ENCODE data around the gene WIPF3.

WIPF3 gene

DNA sequence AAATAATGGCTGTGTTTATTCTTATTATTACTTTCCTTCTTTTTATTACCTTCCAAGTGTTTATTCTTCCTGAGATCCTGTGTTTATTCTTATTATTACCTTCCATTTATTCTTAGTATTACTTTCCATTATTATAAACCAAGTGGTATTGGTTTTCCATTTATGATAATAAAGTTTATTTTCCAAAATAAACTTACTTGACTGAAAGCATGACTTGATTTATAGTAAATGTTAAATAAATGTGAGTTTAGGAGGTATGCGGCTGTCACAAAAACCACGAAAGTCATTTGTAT lies 20.2 kb downstream of the WIPF3 start:
- H3K27me3 ChIP-seq (ENCODE audit: insufficient read depth, poor library complexity, severe bottlenecking), result no peaks in the 10 kb centered on the region
- H3K27ac ChIP-seq (replicated peaks), result no peak overlapping the region
- no peak overlapping the region for H3K4me3 ChIP-seq (replicated peaks; ENCODE audit: insufficient read depth, low read length)
- TF ChIP-seq SPI1 (IDR thresholded peaks at IDR 0.05; ENCODE audit: borderline replicate concordance, low read depth), result no peak
- TF ChIP-seq, protein P1, sequence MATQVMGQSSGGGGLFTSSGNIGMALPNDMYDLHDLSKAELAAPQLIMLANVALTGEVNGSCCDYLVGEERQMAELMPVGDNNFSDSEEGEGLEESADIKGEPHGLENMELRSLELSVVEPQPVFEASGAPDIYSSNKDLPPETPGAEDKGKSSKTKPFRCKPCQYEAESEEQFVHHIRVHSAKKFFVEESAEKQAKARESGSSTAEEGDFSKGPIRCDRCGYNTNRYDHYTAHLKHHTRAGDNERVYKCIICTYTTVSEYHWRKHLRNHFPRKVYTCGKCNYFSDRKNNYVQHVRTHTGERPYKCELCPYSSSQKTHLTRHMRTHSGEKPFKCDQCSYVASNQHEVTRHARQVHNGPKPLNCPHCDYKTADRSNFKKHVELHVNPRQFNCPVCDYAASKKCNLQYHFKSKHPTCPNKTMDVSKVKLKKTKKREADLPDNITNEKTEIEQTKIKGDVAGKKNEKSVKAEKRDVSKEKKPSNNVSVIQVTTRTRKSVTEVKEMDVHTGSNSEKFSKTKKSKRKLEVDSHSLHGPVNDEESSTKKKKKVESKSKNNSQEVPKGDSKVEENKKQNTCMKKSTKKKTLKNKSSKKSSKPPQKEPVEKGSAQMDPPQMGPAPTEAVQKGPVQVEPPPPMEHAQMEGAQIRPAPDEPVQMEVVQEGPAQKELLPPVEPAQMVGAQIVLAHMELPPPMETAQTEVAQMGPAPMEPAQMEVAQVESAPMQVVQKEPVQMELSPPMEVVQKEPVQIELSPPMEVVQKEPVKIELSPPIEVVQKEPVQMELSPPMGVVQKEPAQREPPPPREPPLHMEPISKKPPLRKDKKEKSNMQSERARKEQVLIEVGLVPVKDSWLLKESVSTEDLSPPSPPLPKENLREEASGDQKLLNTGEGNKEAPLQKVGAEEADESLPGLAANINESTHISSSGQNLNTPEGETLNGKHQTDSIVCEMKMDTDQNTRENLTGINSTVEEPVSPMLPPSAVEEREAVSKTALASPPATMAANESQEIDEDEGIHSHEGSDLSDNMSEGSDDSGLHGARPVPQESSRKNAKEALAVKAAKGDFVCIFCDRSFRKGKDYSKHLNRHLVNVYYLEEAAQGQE (IDR thresholded peaks at IDR 0.05; ENCODE audit: insufficient replicate concordance, low read depth), result no peak
- no peak for TF ChIP-seq POLR2AphosphoS5 (IDR thresholded peaks at IDR 0.05; ENCODE audit: low read depth)
- TF ChIP-seq, protein P2, sequence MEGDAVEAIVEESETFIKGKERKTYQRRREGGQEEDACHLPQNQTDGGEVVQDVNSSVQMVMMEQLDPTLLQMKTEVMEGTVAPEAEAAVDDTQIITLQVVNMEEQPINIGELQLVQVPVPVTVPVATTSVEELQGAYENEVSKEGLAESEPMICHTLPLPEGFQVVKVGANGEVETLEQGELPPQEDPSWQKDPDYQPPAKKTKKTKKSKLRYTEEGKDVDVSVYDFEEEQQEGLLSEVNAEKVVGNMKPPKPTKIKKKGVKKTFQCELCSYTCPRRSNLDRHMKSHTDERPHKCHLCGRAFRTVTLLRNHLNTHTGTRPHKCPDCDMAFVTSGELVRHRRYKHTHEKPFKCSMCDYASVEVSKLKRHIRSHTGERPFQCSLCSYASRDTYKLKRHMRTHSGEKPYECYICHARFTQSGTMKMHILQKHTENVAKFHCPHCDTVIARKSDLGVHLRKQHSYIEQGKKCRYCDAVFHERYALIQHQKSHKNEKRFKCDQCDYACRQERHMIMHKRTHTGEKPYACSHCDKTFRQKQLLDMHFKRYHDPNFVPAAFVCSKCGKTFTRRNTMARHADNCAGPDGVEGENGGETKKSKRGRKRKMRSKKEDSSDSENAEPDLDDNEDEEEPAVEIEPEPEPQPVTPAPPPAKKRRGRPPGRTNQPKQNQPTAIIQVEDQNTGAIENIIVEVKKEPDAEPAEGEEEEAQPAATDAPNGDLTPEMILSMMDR (IDR thresholded peaks at IDR 0.05; ENCODE audit: insufficient read depth, low read length), result no peak
- TF ChIP-seq GABPA (IDR thresholded peaks at IDR 0.05; ENCODE audit: low read depth), result no peak
- DNase-seq (ENCODE audit: low read depth in 1 of 2, low spot score in 1 of 2), result no peak

DNA sequence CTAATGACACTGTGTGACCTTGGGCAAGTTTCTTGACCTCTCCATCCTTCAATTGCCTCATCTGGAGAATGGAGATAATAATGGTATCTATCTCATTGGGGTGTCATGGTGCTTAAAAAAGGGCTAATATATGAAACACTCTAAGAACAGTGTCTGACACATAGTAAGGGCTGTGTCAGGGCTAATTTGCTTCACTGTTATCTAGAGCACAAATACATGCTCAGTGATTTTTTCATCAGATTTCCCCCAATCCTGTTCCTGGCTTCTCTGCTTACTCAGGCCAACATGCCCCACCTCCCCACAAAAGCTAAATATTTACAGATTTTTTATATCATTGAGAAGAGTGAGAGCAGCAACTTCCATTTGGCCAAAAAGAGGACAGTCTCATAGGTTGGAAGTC lies 20.6 kb downstream of the WIPF3 start:
- no peak overlapping the region for H3K4me3 ChIP-seq (replicated peaks; ENCODE audit: insufficient read depth, low read length)
- no peaks in the 10 kb centered on the region for H3K27me3 ChIP-seq (ENCODE audit: insufficient read depth, poor library complexity, severe bottlenecking)
- no peak overlapping the region for H3K27ac ChIP-seq (replicated peaks)
- no peak for DNase-seq (ENCODE audit: low read depth in 1 of 2, low spot score in 1 of 2)
- TF ChIP-seq, protein P2 (IDR thresholded peaks at IDR 0.05; ENCODE audit: insufficient read depth, low read length), result no peak
- TF ChIP-seq GABPA (IDR thresholded peaks at IDR 0.05; ENCODE audit: low read depth) (no peak), SPI1 (IDR thresholded peaks at IDR 0.05; ENCODE audit: borderline replicate concordance, low read depth) (no peak), POLR2AphosphoS5 (IDR thresholded peaks at IDR 0.05; ENCODE audit: low read depth) (no peak)
- TF ChIP-seq, protein P1 (IDR thresholded peaks at IDR 0.05; ENCODE audit: insufficient replicate concordance, low read depth), result no peak

DNA sequence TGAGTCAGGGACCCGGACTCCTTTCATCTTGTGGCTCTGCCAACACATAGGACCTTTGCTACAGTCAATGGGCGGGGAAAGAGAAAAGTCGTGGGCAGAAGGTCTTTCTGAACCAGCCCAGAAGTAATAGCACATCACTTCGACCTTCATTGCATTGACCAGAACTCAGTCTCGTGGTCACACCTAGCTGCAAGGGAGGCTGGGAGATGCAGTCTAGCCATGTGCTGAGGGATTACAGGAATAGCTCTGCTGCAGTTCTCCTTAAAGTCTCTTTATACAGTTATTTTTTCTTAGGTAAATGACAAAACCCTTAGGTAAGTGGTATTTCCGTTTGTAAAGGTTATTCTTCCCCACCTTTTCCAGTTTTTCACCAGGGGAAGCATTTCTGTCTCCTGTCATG lies 25.4 kb downstream of the WIPF3 start:
- H3K27me3 ChIP-seq (ENCODE audit: insufficient read depth, poor library complexity, severe bottlenecking), result no peaks in the 10 kb centered on the region
- TF ChIP-seq, protein P1 (IDR thresholded peaks at IDR 0.05; ENCODE audit: insufficient replicate concordance, low read depth), result no peak
- TF ChIP-seq, protein P2 (IDR thresholded peaks at IDR 0.05; ENCODE audit: insufficient read depth, low read length), result no peak
- TF ChIP-seq SPI1 (IDR thresholded peaks at IDR 0.05; ENCODE audit: borderline replicate concordance, low read depth) (no peak), POLR2AphosphoS5 (IDR thresholded peaks at IDR 0.05; ENCODE audit: low read depth) (no peak), GABPA (IDR thresholded peaks at IDR 0.05; ENCODE audit: low read depth) (no peak)
- H3K27ac ChIP-seq (replicated peaks), result no peak overlapping the region
- DNase-seq (ENCODE audit: low read depth in 1 of 2, low spot score in 1 of 2), result no peak
- H3K4me3 ChIP-seq (replicated peaks; ENCODE audit: insufficient read depth, low read length), result no peak overlapping the region

All from HL-60 (cell line).